Thymus (tissue), 11 donors: Measurements from ENCODE around the gene TSGA10IP. TPM values are rescaled to one million over a fixed set of nuclear protein-coding genes. Genes with fewer than 3 reads are reported as not detected.

Experiments
- DNase-seq, 9 donors: peaks; one replicate each; pipeline ENCODE4 v3.0.0-alpha.2; 2013; ENCODE audit warnings: low spot score in 9 of 9, low read depth in 6 of 9, missing footprints in 1 of 9
- H3K27ac ChIP-seq, 2 donors: one replicate each; pipeline ENCODE4 v1.5.1; 2013; ENCODE audit warnings: control low read depth in 1 of 2, low read depth in 1 of 2, low read length in 1 of 2, mild to moderate bottlenecking in 1 of 2, moderate library complexity in 1 of 2
- H3K27me3 ChIP-seq, 2 donors: one replicate each; pipeline ENCODE4 v1.5.1; 2013; ENCODE audit warnings: low read length in 1 of 2; ENCODE audit not compliant: control insufficient read depth in 2 of 2, insufficient read depth in 1 of 2
- H3K36me3 ChIP-seq, 2 donors: one replicate each; pipeline ENCODE4 v1.5.1; 2013; ENCODE audit warnings: low read length in 1 of 2, mild to moderate bottlenecking in 1 of 2, moderate library complexity in 1 of 2; ENCODE audit not compliant: control insufficient read depth in 2 of 2, insufficient read depth in 2 of 2
- H3K4me1 ChIP-seq, 2 donors: one replicate each; pipeline ENCODE4 v1.5.1; 2013; ENCODE audit warnings: low read length in 2 of 2; ENCODE audit not compliant: control insufficient read depth in 2 of 2, insufficient read depth in 2 of 2
- H3K4me3 ChIP-seq, 2 donors: one replicate each; pipeline ENCODE4 v1.5.1; 2013; ENCODE audit warnings: low read length in 2 of 2, control low read depth in 1 of 2, mild to moderate bottlenecking in 1 of 2
- H3K9me3 ChIP-seq, 2 donors: one replicate each; pipeline ENCODE4 v1.5.1; 2013; ENCODE audit warnings: low read length in 1 of 2, mild to moderate bottlenecking in 1 of 2; ENCODE audit not compliant: control insufficient read depth in 2 of 2, insufficient read depth in 1 of 2
- WGBS: extraction: QIAGEN DNeasy Blood & Tissue Kit; methylation state at CpG from one replicate; pipeline ENCODE4 v1.1.7; 2013; 5-methylcytosine and 5-hydroxymethylcytosine counted together
- polyA plus RNA-seq: library from polyadenylated mRNA; stranded (reverse); fragments of 200-250 nt; gene quantifications from one replicate; pipeline ENCODE4 v1.2.3, GENCODE V29; 2013
- total RNA-seq: library from RNA; stranded (reverse); fragments of 120-200 nt; gene quantifications from one replicate; pipeline ENCODE4 v1.2.4, GENCODE V29; 2013
- donor health status: healthy.

TSGA10IP gene
- total and polyA plus RNA-seq, 2 donors = 0.05 to 0.09 TPM

GRCh38 chr11:65921876-65922275 is 23.4 kb upstream of the TSGA10IP start:
- no peak for DNase-seq
- over 99% methylated on average over 10 of the region's 10 CpGs for WGBS
- Histone ChIP-seq H3K9me3 (no peaks in the 10 kb centered on the region), H3K27me3 (no peaks in the 10 kb centered on the region), H3K4me3 (no peak overlapping the region), H3K4me1 (peaks cover 23 to 30% of the 10 kb centered on the region in 2 donors), H3K27ac (no peak overlapping the region), H3K36me3 (peaks cover 22 to 38% of the 10 kb centered on the region in 2 donors)

DNA sequence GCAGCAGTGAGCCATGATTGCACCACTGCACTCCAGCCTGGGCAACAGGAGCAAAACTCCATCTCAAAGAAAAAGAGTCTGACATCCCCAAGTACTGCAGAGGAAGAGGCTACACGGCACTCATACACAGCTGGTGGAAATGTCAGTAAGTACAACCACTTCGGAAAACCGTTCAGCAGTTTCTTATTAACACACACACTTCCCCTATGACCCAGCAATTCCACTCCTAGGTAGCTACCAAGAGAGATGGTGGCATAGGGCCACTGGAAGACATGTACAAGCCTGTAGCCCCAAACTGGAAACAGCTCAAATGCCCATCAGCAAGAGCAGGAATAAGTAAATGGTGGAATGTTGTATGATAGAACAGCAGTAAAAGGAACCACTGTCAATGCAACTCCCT is 22.7 kb upstream of the TSGA10IP start:
- no peak for DNase-seq
- no peak overlapping the region for H3K27ac ChIP-seq
- H3K4me1 ChIP-seq = peaks cover 20 to 30% of the 10 kb centered on the region in 2 donors
- WGBS = 94% methylated on average over 3 of the region's 3 CpGs
- H3K9me3 ChIP-seq = no peaks in the 10 kb centered on the region
- H3K4me3 ChIP-seq = no peak overlapping the region
- no peaks in the 10 kb centered on the region for H3K27me3 ChIP-seq
- peaks cover 20 to 33% of the 10 kb centered on the region in 2 donors for H3K36me3 ChIP-seq

- no peaks in the 10 kb centered on the region for H3K9me3 ChIP-seq
- WGBS = 97% methylated on average over 2 of the region's 2 CpGs
- no peak overlapping the region for H3K27ac ChIP-seq
- H3K4me3 ChIP-seq = no peak overlapping the region
- peaks cover 19 to 31% of the 10 kb centered on the region in 2 donors for H3K36me3 ChIP-seq
- no peak for DNase-seq
- no peaks in the 10 kb centered on the region for H3K27me3 ChIP-seq
- peaks cover 21 to 32% of the 10 kb centered on the region in 2 donors for H3K4me1 ChIP-seq
These were observed 19.9 kb upstream of the TSGA10IP start for GRCh38 chr11:65925397-65925796.

- H3K36me3 ChIP-seq = peaks cover 5 to 9% of the 10 kb centered on the region in 2 donors
- H3K4me3 ChIP-seq = peak overlapping the region; percentile 31 to 44
- peak; percentile 65 to 96 (median 84) for DNase-seq
- H3K9me3 ChIP-seq = no peaks in the 10 kb centered on the region
- peak overlapping the region; percentile 97 to 99 for H3K27ac ChIP-seq
- H3K4me1 ChIP-seq = peaks cover 14 to 37% of the 10 kb centered on the region in 2 donors
- no peaks in the 10 kb centered on the region for H3K27me3 ChIP-seq
- WGBS = 8% methylated on average over 9 of the region's 9 CpGs
These were observed 17.3 kb upstream of the TSGA10IP start for GRCh38 chr11:65927904-65928397.

- Histone ChIP-seq H3K4me3 (no peak overlapping the region), H3K36me3 (peaks cover 3 to 4% of the 10 kb centered on the region in 2 donors), H3K27me3 (no peaks in the 10 kb centered on the region), H3K9me3 (no peaks in the 10 kb centered on the region), H3K4me1 (peaks cover 14 to 37% of the 10 kb centered on the region in 2 donors), H3K27ac (peak overlapping the region; percentile 97 to 99)
- peak in 1 of 9 donors; percentile 45 for DNase-seq
- 35% methylated on average over 6 of the region's 6 CpGs for WGBS
These were observed 16.6 kb upstream of the TSGA10IP start for GRCh38 chr11:65928667-65929066.

DNA sequence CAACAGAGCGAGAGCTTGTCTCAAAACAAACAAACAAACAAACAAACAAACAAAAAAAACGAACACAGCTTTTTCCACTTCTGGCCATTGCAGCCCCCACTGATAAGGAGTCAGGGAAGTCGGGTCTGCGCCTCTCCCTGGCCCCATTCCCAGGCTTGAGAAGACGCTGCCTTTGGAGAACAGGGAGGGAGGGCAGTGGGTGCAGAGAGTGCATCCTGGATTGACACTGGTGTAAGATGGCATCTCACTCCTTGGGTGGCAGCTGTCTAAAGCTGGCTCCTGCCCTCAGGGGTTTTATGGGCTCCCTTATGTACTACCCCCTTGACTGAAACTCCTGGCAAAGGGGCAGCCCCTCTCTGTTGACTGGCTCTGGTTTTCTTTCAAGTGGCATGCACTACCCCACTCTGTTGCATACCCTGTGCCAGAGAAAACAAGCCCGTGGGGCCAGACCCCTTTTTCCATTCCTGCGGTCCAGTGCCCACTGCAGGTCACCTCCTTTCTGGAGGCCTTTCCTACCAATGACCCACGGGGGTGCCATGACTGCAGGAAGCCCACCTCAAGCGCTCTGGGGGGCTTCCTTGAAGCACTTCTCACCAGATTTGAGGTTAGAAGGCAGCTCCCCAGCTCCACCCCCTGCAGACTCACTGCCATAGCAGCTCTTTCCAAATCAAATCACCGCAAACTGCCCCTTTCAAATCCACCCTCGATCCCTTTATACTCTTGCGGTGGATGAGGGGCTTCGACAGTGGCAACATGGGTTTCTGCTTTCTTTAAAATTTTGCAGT is 13.3 kb upstream of the TSGA10IP start:
- H3K4me1 ChIP-seq = peaks cover 14 to 36% of the 10 kb centered on the region in 2 donors
- no peak overlapping the region for H3K27ac ChIP-seq
- no peaks in the 10 kb centered on the region for H3K9me3 ChIP-seq
- no peaks in the 10 kb centered on the region for H3K27me3 ChIP-seq
- H3K4me3 ChIP-seq = no peak overlapping the region
- no peaks in the 10 kb centered on the region for H3K36me3 ChIP-seq
- 84% methylated on average over 13 of the region's 13 CpGs for WGBS
- peak in 1 of 9 donors; percentile 37 for DNase-seq

DNA sequence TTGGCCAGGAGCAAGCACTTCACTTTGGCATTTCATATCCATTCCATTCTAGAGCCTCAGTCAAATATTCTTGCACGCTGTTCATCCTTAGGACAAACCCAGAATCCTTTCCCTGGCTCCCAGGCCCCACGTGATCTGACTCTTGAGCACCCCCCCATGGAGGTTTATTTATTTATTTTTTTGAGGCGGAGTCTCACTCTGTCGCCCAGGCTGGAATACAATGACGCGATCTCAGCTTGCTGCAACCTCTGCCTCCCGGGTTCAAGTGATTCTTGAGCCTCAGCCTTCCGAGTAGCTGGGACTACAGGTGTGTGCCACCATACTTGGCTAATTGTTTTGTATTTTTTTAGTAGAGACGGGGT is 12.7 kb upstream of the TSGA10IP start:
- H3K27ac ChIP-seq = no peak overlapping the region
- no peak overlapping the region for H3K4me3 ChIP-seq
- H3K4me1 ChIP-seq = peaks cover 12 to 30% of the 10 kb centered on the region in 2 donors
- DNase-seq = no peak
- H3K27me3 ChIP-seq = no peaks in the 10 kb centered on the region
- WGBS = 79% methylated on average over 9 of the region's 9 CpGs
- H3K9me3 ChIP-seq = no peaks in the 10 kb centered on the region
- no peaks in the 10 kb centered on the region for H3K36me3 ChIP-seq

- no peaks in the 10 kb centered on the region for H3K27me3 ChIP-seq
- no peak overlapping the region for H3K4me3 ChIP-seq
- peaks cover under 1 to 16% of the 10 kb centered on the region in 2 donors for H3K4me1 ChIP-seq
- no peak overlapping the region for H3K27ac ChIP-seq
- 98% methylated on average over 4 of the region's 4 CpGs for WGBS
- H3K36me3 ChIP-seq = no peaks in the 10 kb centered on the region
- DNase-seq = no peak
- H3K9me3 ChIP-seq = no peaks in the 10 kb centered on the region
These were observed 11.3 kb upstream of the TSGA10IP start for GRCh38 chr11:65934014-65934413.

- Histone ChIP-seq H3K4me1 (no peaks in the 10 kb centered on the region), H3K27me3 (peaks cover 0 to 2% of the 10 kb centered on the region in 2 donors), H3K27ac (no peak overlapping the region), H3K9me3 (no peaks in the 10 kb centered on the region), H3K36me3 (no peaks in the 10 kb centered on the region), H3K4me3 (no peak overlapping the region)
- 96% methylated on average over 4 of the region's 4 CpGs for WGBS
- no peak for DNase-seq
These were observed 7.5 kb upstream of the TSGA10IP start for GRCh38 chr11:65937766-65938165.
